BLaER1 treated with 17β-estradiol and CSF1 and Interleukin-3, amounts not matched to agents 10 nM and 100 nM (cell line): Measurements from ENCODE around the gene USP17L29.
A peak's percentile ranks its signal among the peaks of the same experiment; 100 is the strongest.
"Not testable (repeated sequence)": the region's sequence is repeated elsewhere in the genome, so short reads cannot be mapped to it uniquely, and the experiment has no call there.

Source experiments
- H3K27ac ChIP-seq, 11 experiments: shearing (Covaris generic); formaldehyde crosslinking; 2 replicates each; pipeline ENCODE4 v1.8.1; 2022
- H3K27me3 ChIP-seq, 11 experiments: shearing (Covaris generic); formaldehyde crosslinking; 2 replicates each; pipeline ENCODE4 v1.8.1; 2022
- H3K36me3 ChIP-seq, 11 experiments: shearing (Covaris generic); formaldehyde crosslinking; 2 replicates each; pipeline ENCODE4 v1.8.1; 2022
- H3K4me1 ChIP-seq, 10 experiments: shearing (Covaris generic); formaldehyde crosslinking; 2 replicates each; pipeline ENCODE4 v1.8.1; 2022
- H3K4me2 ChIP-seq, 11 experiments: shearing (Covaris generic); formaldehyde crosslinking; 2 replicates each; pipeline ENCODE4 v1.8.1; 2022
- H3K4me3 ChIP-seq, 10 experiments: shearing (Covaris generic); formaldehyde crosslinking; 2 replicates each; pipeline ENCODE4 v1.8.1; 2022
- H3K9ac ChIP-seq, 11 experiments: shearing (Covaris generic); formaldehyde crosslinking; 2 replicates each; pipeline ENCODE4 v1.8.1; 2022
- H3K9me3 ChIP-seq, 11 experiments: shearing (Covaris generic); formaldehyde crosslinking; replicated peaks in 1 of 11; 2 replicates each; pipeline ENCODE4 v1.8.1; 2022
- H4K20me1 ChIP-seq, 11 experiments: shearing (Covaris generic); formaldehyde crosslinking; 2 replicates each; pipeline ENCODE4 v1.8.1; 2022
- Cebpa-rat ChIP-seq, 11 experiments: shearing (Covaris generic); IDR thresholded peaks; 2 replicates each; pipeline ENCODE4 v1.8.1; 2022

The USP17L29 gene

DNA sequence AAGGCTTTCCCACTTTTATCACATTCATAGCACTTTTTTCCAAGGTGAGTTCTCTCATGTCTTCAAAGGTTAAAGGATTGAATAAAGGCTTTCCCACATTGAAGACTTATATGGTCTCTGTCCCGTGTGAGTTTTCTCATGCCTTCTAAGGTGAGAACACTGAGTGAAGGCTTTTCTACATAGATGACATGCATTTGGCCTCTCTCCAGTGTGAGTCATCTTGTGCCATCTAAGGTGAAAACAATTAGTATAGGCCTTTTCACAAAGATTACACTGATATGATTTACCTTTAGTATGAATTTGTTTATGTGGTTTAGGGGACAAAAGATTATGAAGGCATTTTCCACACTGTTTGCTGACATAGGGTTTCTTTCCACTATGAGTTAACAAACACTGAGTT lies 30.7 kb downstream of the USP17L29 start:
- Histone ChIP-seq H3K36me3 (no peaks in the 10 kb centered on the region), H4K20me1 (no peaks in the 10 kb centered on the region), H3K4me1 (peaks cover 0 to 7% (median 4%) of the 10 kb centered on the region in 10 experiments; a peak in 12 of 20 replicates), H3K4me2 (no peak overlapping the region), H3K9me3 (peaks cover 0 to 7% (median 4%) of the 10 kb centered on the region in 11 experiments; a peak in 3 of 22 replicates), H3K27me3 (no peaks in the 10 kb centered on the region), H3K4me3 (no peak overlapping the region), H3K9ac (no peak overlapping the region), H3K27ac (no peak overlapping the region)
- TF ChIP-seq Cebpa-rat (IDR thresholded peaks at IDR 0.05): no peak

DNA sequence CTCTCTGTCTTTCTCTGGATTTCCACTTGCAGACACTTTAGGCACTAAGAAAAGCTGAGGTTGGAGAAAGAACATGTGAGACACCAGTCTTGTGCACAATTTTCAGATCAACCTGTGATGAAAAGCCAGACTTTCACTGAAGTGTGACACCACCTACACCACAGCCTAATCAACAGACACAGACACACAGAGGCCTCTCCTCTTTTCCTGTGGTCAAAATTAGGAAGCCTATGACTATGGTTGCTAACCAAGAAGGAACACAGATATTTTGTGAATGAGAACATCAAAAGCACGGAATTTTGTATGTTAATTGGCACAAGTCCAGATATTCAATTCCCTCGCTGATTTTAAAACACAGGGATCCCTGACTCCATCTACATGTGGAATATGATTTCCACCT lies 35.6 kb downstream of the USP17L29 start:
- not testable (repeated sequence) for H3K27ac ChIP-seq, H3K27me3 ChIP-seq, H4K20me1 ChIP-seq, H3K9ac ChIP-seq, H3K4me3 ChIP-seq, H3K9me3 ChIP-seq, H3K36me3 ChIP-seq
- peak overlapping the region in 8 of 11 experiments; percentile 26 to 57 (median 42); a peak in 14 of 22 replicates for H3K4me2 ChIP-seq
- H3K4me1 ChIP-seq: peaks cover 0 to 13% (median 10%) of the 10 kb centered on the region in 10 experiments; a peak in 13 of 20 replicates
